GM18502 (cell line): ENCODE data around the gene NUP214.
"Not testable (repeated sequence)": the region's sequence is repeated elsewhere in the genome, so short reads cannot be mapped to it uniquely, and the experiment has no call there.

Source experiments
- ATAC-seq: cut with Tn5 transposase; IDR thresholded peaks from one replicate; pipeline ENCODE4 v1.9.1; 2021; ENCODE audit warnings: mild to moderate bottlenecking; ENCODE audit not compliant: unreplicated experiment, poor library complexity

Gene NUP214

GRCh38 chr9:131257266-131258025, 132.1 kb downstream of the NUP214 start:
- no peak for ATAC-seq

GRCh38 chr9:131258186-131258585, 132.8 kb downstream of the NUP214 start:
- ATAC-seq: no peak

GRCh38 chr9:131258698-131259431, 133.5 kb downstream of the NUP214 start:
- no peak for ATAC-seq

- ATAC-seq: no peak
Observed at GRCh38 chr9:131259432-131259898, 134.1 kb downstream of the NUP214 start.

GRCh38 chr9:131259916-131260597, 134.7 kb downstream of the NUP214 start:
- no peak for ATAC-seq

- ATAC-seq: no peak
Observed at GRCh38 chr9:131260751-131261452, 135.5 kb downstream of the NUP214 start.

GRCh38 chr9:131262327-131263032, 137.1 kb downstream of the NUP214 start:
- ATAC-seq: peak; percentile 53

- ATAC-seq: not testable (repeated sequence)
Observed at GRCh38 chr9:131263033-131263343, 137.6 kb downstream of the NUP214 start.

GRCh38 chr9:131263701-131264100, 138.3 kb downstream of the NUP214 start:
- no peak for ATAC-seq

- ATAC-seq: no peak
Observed at GRCh38 chr9:131264231-131264630, 138.8 kb downstream of the NUP214 start.

- ATAC-seq: no peak
Observed at GRCh38 chr9:131266266-131267229, 141.2 kb downstream of the NUP214 start.

- ATAC-seq: no peak
Observed at GRCh38 chr9:131270171-131271015, 145.0 kb downstream of the NUP214 start.

- not testable (repeated sequence) for ATAC-seq
Observed at GRCh38 chr9:131271016-131271273, 145.6 kb downstream of the NUP214 start.

- no peak for ATAC-seq
Observed at GRCh38 chr9:131271506-131271931, 146.1 kb downstream of the NUP214 start.

GRCh38 chr9:131272212-131272611, 146.8 kb downstream of the NUP214 start:
- no peak for ATAC-seq

- ATAC-seq: no peak
Observed at GRCh38 chr9:131273146-131273855, 147.9 kb downstream of the NUP214 start.

- ATAC-seq: no peak
Observed at GRCh38 chr9:131273856-131274673, 148.7 kb downstream of the NUP214 start.
